HG03571 (cell line): ENCODE data around the gene NDUFV2.

Experiments
- ATAC-seq: cut with Tn5 transposase; IDR thresholded peaks from one replicate; pipeline ENCODE4 v1.9.1; 2021; ENCODE audit not compliant: unreplicated experiment

NDUFV2 gene

GRCh38 chr18:9102508-9103375 lies at the start of gene NDUFV2:
NDUFV2 (plus strand) TSS chr18:9102699; CDS start chr18:9102744, 45 bp downstream.
- peak; percentile 94 for ATAC-seq

- no peak for ATAC-seq
Measured at GRCh38 chr18:9053814-9054213, 48.7 kb upstream of the NDUFV2 start.

DNA sequence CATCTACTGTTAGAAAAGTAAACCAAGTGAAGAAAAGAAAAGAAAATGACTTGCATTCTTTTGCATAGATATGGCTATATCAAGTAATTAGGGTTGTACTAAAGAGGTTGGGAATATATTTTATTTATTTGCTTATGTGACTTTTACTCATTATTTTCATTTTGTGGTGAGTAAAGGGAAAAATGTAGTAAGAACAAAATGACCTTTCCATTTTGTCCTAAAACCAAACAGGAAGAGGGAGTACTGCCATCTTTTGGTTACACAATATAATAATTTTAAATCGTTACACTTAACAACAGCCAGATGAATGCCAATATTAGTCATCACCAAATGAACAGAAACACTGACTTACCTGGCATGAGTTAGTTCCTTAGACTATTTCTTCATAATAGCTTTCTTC lies 47.3 kb upstream of the NDUFV2 start:
- no peak for ATAC-seq

- no peak for ATAC-seq
Measured at GRCh38 chr18:9055626-9056025, 46.9 kb upstream of the NDUFV2 start.

GRCh38 chr18:9057646-9058045 lies 44.9 kb upstream of the NDUFV2 start:
- no peak for ATAC-seq

DNA sequence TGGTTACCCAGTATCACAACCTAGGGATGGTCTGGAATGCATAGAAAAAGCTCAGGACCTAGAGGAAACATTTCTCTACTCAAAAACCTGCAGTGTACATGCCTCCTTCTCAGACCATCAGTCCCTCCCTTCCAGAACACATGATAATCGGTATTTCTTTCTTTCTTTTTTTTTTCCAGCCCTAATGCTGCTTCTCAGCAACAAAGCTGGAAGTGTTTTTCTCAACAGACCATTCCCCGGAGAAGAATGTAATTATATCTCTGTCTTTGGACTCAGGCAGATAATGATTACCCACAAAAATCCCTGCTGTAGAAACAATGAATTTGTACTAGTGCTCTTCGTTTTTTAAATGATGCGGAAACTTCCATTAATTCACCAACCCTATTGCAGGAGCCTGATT lies 44.1 kb upstream of the NDUFV2 start:
- ATAC-seq, result no peak

GRCh38 chr18:9062418-9062751 lies 40.1 kb upstream of the NDUFV2 start:
- no peak for ATAC-seq

GRCh38 chr18:9065864-9066263 lies 36.6 kb upstream of the NDUFV2 start:
- no peak for ATAC-seq

GRCh38 chr18:9066358-9066757 lies 36.1 kb upstream of the NDUFV2 start:
- peak; percentile 21 for ATAC-seq

- peak; percentile 57 for ATAC-seq
Measured at GRCh38 chr18:9066817-9067306, 35.6 kb upstream of the NDUFV2 start.

DNA sequence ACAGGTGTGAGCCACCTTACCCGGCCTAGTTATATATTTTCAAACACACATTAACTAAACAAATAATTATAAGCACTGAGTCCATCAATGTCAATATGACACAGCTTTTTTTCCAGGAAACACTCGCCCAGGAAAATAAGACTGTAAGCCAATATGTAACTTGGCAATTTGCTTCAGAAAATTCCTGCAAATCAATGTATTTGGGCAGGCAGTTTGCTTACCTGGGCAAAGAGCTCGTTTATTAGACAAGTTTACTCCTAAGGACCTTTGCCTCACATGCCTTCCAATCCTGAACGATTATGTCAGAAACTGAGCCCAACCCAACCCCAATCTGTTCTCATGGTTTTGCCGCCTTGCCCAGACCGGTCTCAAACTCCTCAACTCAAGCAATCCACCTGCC lies 34.7 kb upstream of the NDUFV2 start:
- no peak for ATAC-seq

- no peak for ATAC-seq
Measured at GRCh38 chr18:9068346-9068745, 34.2 kb upstream of the NDUFV2 start.

GRCh38 chr18:9069601-9070000 lies 32.9 kb upstream of the NDUFV2 start:
- ATAC-seq, result no peak

GRCh38 chr18:9070212-9070611 lies 32.3 kb upstream of the NDUFV2 start:
- no peak for ATAC-seq

- ATAC-seq, result no peak
Measured at GRCh38 chr18:9079818-9080528, 22.5 kb upstream of the NDUFV2 start.

GRCh38 chr18:9081940-9082339 lies 20.6 kb upstream of the NDUFV2 start:
- ATAC-seq, result no peak

GRCh38 chr18:9082711-9083510 lies 19.6 kb upstream of the NDUFV2 start:
- peak; percentile 68 for ATAC-seq

DNA sequence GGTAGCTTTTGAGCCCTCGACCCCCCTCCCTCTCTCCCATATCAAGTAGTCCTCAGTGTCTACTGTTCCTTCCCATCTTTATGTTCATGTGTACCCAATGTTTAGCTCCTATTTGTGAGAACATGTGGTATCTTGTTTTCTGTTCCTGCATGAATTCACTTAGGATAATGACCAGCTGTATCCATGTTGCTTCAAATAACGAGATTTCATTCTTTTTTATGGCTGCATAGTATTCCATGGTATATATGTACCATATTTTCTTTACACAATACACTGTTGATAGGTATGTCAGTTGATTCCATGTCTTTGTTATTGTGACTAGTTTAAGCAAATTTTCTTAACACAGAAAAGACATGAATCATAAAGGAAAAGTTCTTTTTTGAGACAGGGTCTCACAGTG lies 16.5 kb upstream of the NDUFV2 start:
- no peak for ATAC-seq

GRCh38 chr18:9086624-9087023 lies 15.9 kb upstream of the NDUFV2 start:
- ATAC-seq, result no peak

- ATAC-seq, result no peak
Measured at GRCh38 chr18:9087144-9087543, 15.4 kb upstream of the NDUFV2 start.

DNA sequence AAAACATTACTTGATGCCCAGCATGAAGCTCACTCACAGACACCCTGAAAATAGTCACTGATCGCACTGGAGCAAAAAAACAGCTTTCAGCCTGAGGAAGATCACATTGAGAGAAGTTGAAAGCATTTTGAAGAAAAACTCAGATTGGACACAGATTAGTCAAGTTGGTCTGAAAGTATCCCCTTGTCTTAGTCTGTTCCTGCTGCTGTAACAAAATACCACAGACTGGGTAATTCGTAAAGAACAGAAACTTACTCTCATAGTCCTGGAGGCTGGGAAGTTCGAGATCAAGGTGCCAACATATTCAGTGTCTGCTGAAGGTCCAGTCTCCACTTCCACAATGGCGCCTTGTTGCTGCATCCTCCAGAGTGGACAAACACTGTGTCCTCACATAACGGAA lies 14.2 kb upstream of the NDUFV2 start:
- ATAC-seq, result no peak
